Measurements from ENCODE around the gene HIGD2B.

Gene HIGD2B

GRCh38 chr15:72706266-72706665 is 20.3 kb upstream of the HIGD2B start:
- Histone ChIP-seq H3K27ac (no peak overlapping the region), H3K36me3 (replicated peaks) (no peaks in the 10 kb centered on the region), H3K4me3 (ENCODE audit: low read depth, low read length) (no peak overlapping the region), H3K27me3 (replicated peaks) (no peaks in the 10 kb centered on the region)
- DNase-seq = peak; percentile 3
- in situ Hi-C loops (cut with HindIII; ENCODE audit: low pct_ligation_motif_present, low sequenced_read_pairs) = no loop called here
- TF ChIP-seq CTCF (IDR thresholded peaks at IDR 0.05; ENCODE audit: low read depth, low read length, missing control alignments) = no peak

- TF ChIP-seq CTCF (IDR thresholded peaks at IDR 0.05; ENCODE audit: low read depth, low read length, missing control alignments) = no peak
- in situ Hi-C loops (cut with HindIII; ENCODE audit: low pct_ligation_motif_present, low sequenced_read_pairs) = no loop called here
- no peak for DNase-seq
- no peak overlapping the region for H3K4me3 ChIP-seq (ENCODE audit: low read depth, low read length)
- H3K27me3 ChIP-seq (replicated peaks) = no peaks in the 10 kb centered on the region
- H3K27ac ChIP-seq = no peak overlapping the region
- no peaks in the 10 kb centered on the region for H3K36me3 ChIP-seq (replicated peaks)
Measured at GRCh38 chr15:72700076-72700475, 14.1 kb upstream of the HIGD2B start.

DNA sequence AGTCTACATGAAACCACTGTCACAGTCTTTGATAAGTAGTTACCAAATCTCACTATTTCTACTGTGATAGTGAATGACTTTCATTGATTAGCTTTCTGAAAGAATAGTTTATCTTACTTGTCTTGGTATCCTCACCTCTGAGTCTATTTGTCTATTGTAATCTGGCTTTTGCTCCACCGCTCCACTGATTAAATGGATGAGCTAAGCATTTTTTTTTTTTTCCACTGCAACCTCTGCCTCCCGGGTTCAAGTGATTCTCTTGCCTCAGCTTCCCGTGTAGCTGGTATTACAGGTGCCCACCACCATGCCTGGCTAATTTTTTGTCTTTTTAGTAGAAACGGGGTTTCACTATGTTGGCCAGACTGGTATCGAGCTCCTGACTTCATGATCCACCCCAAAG is 13.0 kb upstream of the HIGD2B start:
- TF ChIP-seq CTCF (IDR thresholded peaks at IDR 0.05; ENCODE audit: low read depth, low read length, missing control alignments) = no peak
- no peaks in the 10 kb centered on the region for H3K36me3 ChIP-seq (replicated peaks)
- H3K27me3 ChIP-seq (replicated peaks) = no peaks in the 10 kb centered on the region
- in situ Hi-C loops (cut with HindIII; ENCODE audit: low pct_ligation_motif_present, low sequenced_read_pairs) = no loop called here
- no peak overlapping the region for H3K27ac ChIP-seq
- H3K4me3 ChIP-seq (ENCODE audit: low read depth, low read length) = no peak overlapping the region
- no peak for DNase-seq

GRCh38 chr15:72690938-72691337 is 5.0 kb upstream of the HIGD2B start:
- in situ Hi-C loops (cut with HindIII; ENCODE audit: low pct_ligation_motif_present, low sequenced_read_pairs) = no loop called here
- no peaks in the 10 kb centered on the region for H3K36me3 ChIP-seq (replicated peaks)
- H3K27me3 ChIP-seq (replicated peaks) = no peaks in the 10 kb centered on the region
- DNase-seq = no peak
- no peak overlapping the region for H3K4me3 ChIP-seq (ENCODE audit: low read depth, low read length)
- no peak for TF ChIP-seq CTCF (IDR thresholded peaks at IDR 0.05; ENCODE audit: low read depth, low read length, missing control alignments)
- H3K27ac ChIP-seq = no peak overlapping the region

- no peaks in the 10 kb centered on the region for H3K27me3 ChIP-seq (replicated peaks)
- H3K36me3 ChIP-seq (replicated peaks) = no peaks in the 10 kb centered on the region
- no peak for DNase-seq
- H3K4me3 ChIP-seq (ENCODE audit: low read depth, low read length) = no peak overlapping the region
- H3K27ac ChIP-seq = no peak overlapping the region
- TF ChIP-seq CTCF (IDR thresholded peaks at IDR 0.05; ENCODE audit: low read depth, low read length, missing control alignments) = no peak
- in situ Hi-C loops (cut with HindIII; ENCODE audit: low pct_ligation_motif_present, low sequenced_read_pairs) = no loop called here
Measured at GRCh38 chr15:72688697-72689096, 2.7 kb upstream of the HIGD2B start.

GRCh38 chr15:72685301-72685924 is 569 bp downstream of the HIGD2B start:
- DNase-seq = no peak
- H3K4me3 ChIP-seq (ENCODE audit: low read depth, low read length) = peak overlapping the region; percentile 89
- TF ChIP-seq CTCF (IDR thresholded peaks at IDR 0.05; ENCODE audit: low read depth, low read length, missing control alignments) = no peak
- no peaks in the 10 kb centered on the region for H3K36me3 ChIP-seq (replicated peaks)
- no peaks in the 10 kb centered on the region for H3K27me3 ChIP-seq (replicated peaks)
- peak overlapping the region; percentile 82 for H3K27ac ChIP-seq
- in situ Hi-C loops (cut with HindIII; ENCODE audit: low pct_ligation_motif_present, low sequenced_read_pairs) = no loop called here
